ENCODE data around the gene DPP6. TPM values are rescaled to one million over a fixed set of nuclear protein-coding genes. Genes with fewer than 3 reads are reported as not detected.

DPP6 gene
- total and polyA plus RNA-seq, 2 donors (not counting 1 experiment from before 2014, with no cell fraction given) = not detected

DNA sequence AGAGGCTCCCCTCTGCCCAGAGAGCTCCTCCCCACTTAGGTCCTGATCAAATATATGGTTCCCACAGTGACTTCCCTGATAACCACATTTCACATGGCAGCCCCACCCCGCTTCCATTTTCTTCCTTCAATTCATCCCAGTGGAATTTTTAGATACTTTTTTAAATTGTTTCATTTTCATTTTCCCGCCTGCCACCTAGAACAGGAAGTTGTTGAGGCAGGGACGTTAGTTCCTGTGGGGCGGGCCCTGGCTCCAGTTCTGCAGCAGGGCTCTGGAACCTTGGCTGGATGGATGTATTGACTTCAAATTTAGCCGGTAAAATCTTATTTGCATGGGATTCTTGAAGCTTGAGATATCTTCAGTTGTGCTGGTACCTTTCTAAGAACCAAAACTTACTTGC lies 724.2 kb downstream of the DPP6 start:
- no peak overlapping the region for H3K4me2 ChIP-seq (replicated peaks; ENCODE audit: low read depth, low read length, poor library complexity, severe bottlenecking)
- H3K27ac ChIP-seq (ENCODE audit: low read length in 2 of 2) = no peak overlapping the region
- H3K36me3 ChIP-seq (replicated peaks in 1 of 2; ENCODE audit: control extremely low read depth in 1 of 2, control insufficient read depth in 1 of 2, extremely low read depth in 1 of 2, insufficient read depth in 2 of 2, low read length in 1 of 2) = no peaks in the 10 kb centered on the region
- no peak overlapping the region for H3K4me3 Mint-ChIP-seq
- H3K4me1 ChIP-seq (ENCODE audit: control insufficient read depth in 2 of 2, insufficient read depth in 2 of 2, low read length in 2 of 2) = peaks cover 0 to 3% of the 10 kb centered on the region in 2 donors
- DNase-seq (no peak), ATAC-seq (ENCODE audit: low read depth) (no peak)
- no peaks in the 10 kb centered on the region for H4K20me1 ChIP-seq (ENCODE audit: control insufficient read depth, insufficient read depth, low read length, poor library complexity, severe bottlenecking)
- TF ChIP-seq, protein P1, sequence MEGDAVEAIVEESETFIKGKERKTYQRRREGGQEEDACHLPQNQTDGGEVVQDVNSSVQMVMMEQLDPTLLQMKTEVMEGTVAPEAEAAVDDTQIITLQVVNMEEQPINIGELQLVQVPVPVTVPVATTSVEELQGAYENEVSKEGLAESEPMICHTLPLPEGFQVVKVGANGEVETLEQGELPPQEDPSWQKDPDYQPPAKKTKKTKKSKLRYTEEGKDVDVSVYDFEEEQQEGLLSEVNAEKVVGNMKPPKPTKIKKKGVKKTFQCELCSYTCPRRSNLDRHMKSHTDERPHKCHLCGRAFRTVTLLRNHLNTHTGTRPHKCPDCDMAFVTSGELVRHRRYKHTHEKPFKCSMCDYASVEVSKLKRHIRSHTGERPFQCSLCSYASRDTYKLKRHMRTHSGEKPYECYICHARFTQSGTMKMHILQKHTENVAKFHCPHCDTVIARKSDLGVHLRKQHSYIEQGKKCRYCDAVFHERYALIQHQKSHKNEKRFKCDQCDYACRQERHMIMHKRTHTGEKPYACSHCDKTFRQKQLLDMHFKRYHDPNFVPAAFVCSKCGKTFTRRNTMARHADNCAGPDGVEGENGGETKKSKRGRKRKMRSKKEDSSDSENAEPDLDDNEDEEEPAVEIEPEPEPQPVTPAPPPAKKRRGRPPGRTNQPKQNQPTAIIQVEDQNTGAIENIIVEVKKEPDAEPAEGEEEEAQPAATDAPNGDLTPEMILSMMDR (IDR thresholded peaks at IDR 0.05) = no peak
- no peak for TF ChIP-seq EZH2 (IDR thresholded peaks at IDR 0.05; ENCODE audit: borderline replicate concordance, insufficient read depth, low read depth, low read length, poor library complexity, severe bottlenecking)
- peaks cover 0 to 4% (median 0%) of the 10 kb centered on the region in 3 donors for H3K9me3 ChIP-seq (ENCODE audit: control extremely low read depth in 1 of 3, control insufficient read depth in 2 of 3, insufficient read depth in 1 of 3, low read length in 2 of 3)
- ChIA-PET POLR2A (no interaction called here), CTCF (no interaction called here)
- no peaks in the 10 kb centered on the region for H3K27me3 Mint-ChIP-seq
- whole genome bisulfite sequencing (ENCODE audit: insufficient coverage) = 17% methylated on average over 3 of the region's 5 CpGs
- no peak overlapping the region for H3K27ac Mint-ChIP-seq
- peak overlapping the region; percentile 11 for H2AFZ ChIP-seq (ENCODE audit: insufficient read depth, low read depth, low read length, poor library complexity, severe bottlenecking)
- no peaks in the 10 kb centered on the region for H3K79me2 ChIP-seq (ENCODE audit: control insufficient read depth, insufficient read depth, low read length)
- H3K9me3 Mint-ChIP-seq (ENCODE audit: insufficient read depth) = peaks cover 6% of the 10 kb centered on the region
- no peak overlapping the region for H3K4me3 ChIP-seq (ENCODE audit: control extremely low read depth in 1 of 5, extremely low read depth in 1 of 5, insufficient read depth in 1 of 5, low read depth in 2 of 5, low read length in 4 of 5)
- intact Hi-C loops (cut with micrococcal nuclease) = no loop called here
- no peak overlapping the region for H3K9ac ChIP-seq (ENCODE audit: low read length)
- H3K4me1 Mint-ChIP-seq = peaks cover 10% of the 10 kb centered on the region
- no peaks in the 10 kb centered on the region for H3K27me3 ChIP-seq (replicated peaks in 1 of 4; ENCODE audit: control extremely low read depth in 1 of 4, control insufficient read depth in 3 of 4, insufficient read depth in 4 of 4, low read length in 3 of 4)

- no peaks in the 10 kb centered on the region for H4K20me1 ChIP-seq (ENCODE audit: control insufficient read depth, insufficient read depth, low read length, poor library complexity, severe bottlenecking)
- peaks cover 10% of the 10 kb centered on the region for H3K4me1 Mint-ChIP-seq
- peak overlapping the region; percentile 11 for H2AFZ ChIP-seq (ENCODE audit: insufficient read depth, low read depth, low read length, poor library complexity, severe bottlenecking)
- WGBS (ENCODE audit: insufficient coverage) = 91% methylated on average over 3 of the region's 5 CpGs
- ChIA-PET POLR2A (no interaction called here), CTCF (no interaction called here)
- H3K27ac Mint-ChIP-seq = no peak overlapping the region
- peaks cover 0 to 4% (median 0%) of the 10 kb centered on the region in 3 donors for H3K9me3 ChIP-seq (ENCODE audit: control extremely low read depth in 1 of 3, control insufficient read depth in 2 of 3, insufficient read depth in 1 of 3, low read length in 2 of 3)
- no peak overlapping the region for H3K4me3 Mint-ChIP-seq
- H3K4me1 ChIP-seq (ENCODE audit: control insufficient read depth in 2 of 2, insufficient read depth in 2 of 2, low read length in 2 of 2) = peaks cover 0 to 3% of the 10 kb centered on the region in 2 donors
- H3K36me3 ChIP-seq (replicated peaks in 1 of 2; ENCODE audit: control extremely low read depth in 1 of 2, control insufficient read depth in 1 of 2, extremely low read depth in 1 of 2, insufficient read depth in 2 of 2, low read length in 1 of 2) = no peaks in the 10 kb centered on the region
- H3K27ac ChIP-seq (ENCODE audit: low read length in 2 of 2) = no peak overlapping the region
- intact Hi-C loops (cut with micrococcal nuclease) = no loop called here
- no peaks in the 10 kb centered on the region for H3K79me2 ChIP-seq (ENCODE audit: control insufficient read depth, insufficient read depth, low read length)
- DNase-seq = no peak
- ATAC-seq (ENCODE audit: low read depth) = no peak
- TF ChIP-seq, protein P1 (IDR thresholded peaks at IDR 0.05) = no peak
- no peaks in the 10 kb centered on the region for H3K27me3 Mint-ChIP-seq
- H3K9me3 Mint-ChIP-seq (ENCODE audit: insufficient read depth) = peaks cover 6% of the 10 kb centered on the region
- no peaks in the 10 kb centered on the region for H3K27me3 ChIP-seq (replicated peaks in 1 of 4; ENCODE audit: control extremely low read depth in 1 of 4, control insufficient read depth in 3 of 4, insufficient read depth in 4 of 4, low read length in 3 of 4)
- H3K4me3 ChIP-seq (ENCODE audit: control extremely low read depth in 1 of 5, extremely low read depth in 1 of 5, insufficient read depth in 1 of 5, low read depth in 2 of 5, low read length in 4 of 5) = no peak overlapping the region
- no peak overlapping the region for H3K4me2 ChIP-seq (replicated peaks; ENCODE audit: low read depth, low read length, poor library complexity, severe bottlenecking)
- H3K9ac ChIP-seq (ENCODE audit: low read length) = no peak overlapping the region
Observed at GRCh38 chr7:154777023-154777422, 724.8 kb downstream of the DPP6 start.

All from B cell (primary cell).